H1 (cell line): ENCODE results near the gene DLEC1. TPM values are rescaled to one million over a fixed set of nuclear protein-coding genes. Genes with fewer than 3 reads are reported as not detected.

ENCODE experiments used
- CTCF ChIA-PET: fragments of 300-600 bp; sonication (Branson Sonifier 250); formaldehyde crosslinking; loops from one replicate; lab custom pipeline; 2021; ENCODE audit not compliant: partially characterized antibody; lab: Charles Lee
- POLR2A ChIA-PET: fragments of 300-600 bp; sonication (Branson Sonifier 250); formaldehyde crosslinking; loops from one replicate; lab custom pipeline; 2021; ENCODE audit warnings: inconsistent platforms; ENCODE audit not compliant: partially characterized antibody; lab: Charles Lee
- DNase-seq, 2 experiments: peaks; one replicate each; pipeline versions ENCODE4 v3.0.0 to v3.0.0-alpha.2; 2010 to 2022; ENCODE audit warnings: low spot score in 2 of 2, low read depth in 1 of 2, mixed read lengths in 1 of 2
- FAIRE-seq: peaks from 2 replicates; lab custom pipeline; 2011; peaks lifted over from hg19 to GRCh38; lab: Jason Lieb, UNC
- H2AFZ ChIP-seq: 2 replicates; pipeline ENCODE4 v1.8.1; 2012; ENCODE audit warnings: low read length, inconsistent platforms
- H2AK5ac ChIP-seq: 2 replicates; pipeline ENCODE4 v1.6.1; 2013; ENCODE audit warnings: low read depth, low read length
- H2BK120ac ChIP-seq: replicated peaks from 2 replicates; pipeline ENCODE3; 2013; ENCODE audit warnings: low read depth, low read length, inconsistent platforms
- H2BK12ac ChIP-seq: 2 replicates; pipeline ENCODE4 v1.6.1; 2013; ENCODE audit warnings: low read depth, low read length
- H2BK15ac ChIP-seq: 2 replicates; pipeline ENCODE4 v1.6.1; 2013; ENCODE audit warnings: low read length
- H2BK20ac ChIP-seq: 2 replicates; pipeline ENCODE4 v1.6.1; 2013; ENCODE audit warnings: low read length
- H2BK5ac ChIP-seq: 2 replicates; pipeline ENCODE4 v1.6.1; 2013; ENCODE audit warnings: low read depth, low read length
- H3K14ac ChIP-seq: 2 replicates; pipeline ENCODE4 v1.6.1; 2013; ENCODE audit warnings: inconsistent platforms; ENCODE audit not compliant: insufficient read length
- H3K18ac ChIP-seq: 2 replicates; pipeline ENCODE4 v1.6.1; 2013; ENCODE audit warnings: low read length; ENCODE audit errors: extremely low read depth
- H3K23ac ChIP-seq: 2 replicates; pipeline ENCODE4 v1.6.1; 2013; ENCODE audit warnings: inconsistent platforms; ENCODE audit not compliant: insufficient read length
- H3K23me2 ChIP-seq: 2 replicates; pipeline ENCODE4 v1.6.1; 2013; ENCODE audit warnings: low read depth, low read length
- H3K27ac ChIP-seq: 2 replicates; pipeline ENCODE4 v1.6.1; 2011; ENCODE audit warnings: low read depth, low read length, inconsistent platforms
- H3K27me3 ChIP-seq, 4 experiments: replicated peaks in 1 of 4; 1 replicate in 1 of 4; 2 replicates in 3 of 4; pipeline versions ENCODE4 v1.6.1 to v1.8.1; 2011 to 2013; ENCODE audit warnings: low read length in 3 of 4, mild to moderate bottlenecking in 3 of 4, inconsistent platforms in 2 of 4, mixed read lengths in 2 of 4, moderate library complexity in 1 of 4; ENCODE audit not compliant: control insufficient read depth in 3 of 4, insufficient read depth in 3 of 4; ENCODE audit errors: extremely low read depth in 1 of 4
- H3K36me3 ChIP-seq, 4 experiments: 2 replicates each; pipeline versions ENCODE4 v1.6.1 to v1.8.1; 2011 to 2013; ENCODE audit warnings: mild to moderate bottlenecking in 4 of 4, low read length in 3 of 4, moderate library complexity in 2 of 4, control low read depth in 1 of 4, inconsistent platforms in 1 of 4; ENCODE audit not compliant: insufficient read depth in 4 of 4, control insufficient read depth in 2 of 4
- H3K4ac ChIP-seq: replicated peaks from 2 replicates; pipeline ENCODE3; 2013; ENCODE audit warnings: low read length, low read depth, mixed read lengths, inconsistent platforms; ENCODE audit not compliant: insufficient read length
- H3K4me1 ChIP-seq, 4 experiments: replicated peaks in 1 of 4; 1 replicate in 1 of 4; 2 replicates in 3 of 4; pipeline versions ENCODE4 v1.6.1 to v1.8.1; 2011 to 2013; ENCODE audit warnings: low read length in 3 of 4, inconsistent platforms in 2 of 4, mixed read lengths in 1 of 4; ENCODE audit not compliant: insufficient read depth in 4 of 4, control insufficient read depth in 3 of 4
- H3K4me2 ChIP-seq, 2 experiments: 2 replicates each; pipeline versions ENCODE4 v1.6.1 to v1.8.1; 2011 to 2013; ENCODE audit warnings: low read depth in 2 of 2, low read length in 2 of 2, control low read depth in 1 of 2, inconsistent platforms in 1 of 2, mild to moderate bottlenecking in 1 of 2; ENCODE audit not compliant: insufficient read depth in 1 of 2
- H3K4me3 ChIP-seq, 4 experiments: fragments of 200-600, 300-600 bp in 1 of 4; sonication (generic), shearing (Covaris generic), sonication (Bioruptor Twin) in 1 of 4; 2 replicates each; pipeline versions ENCODE4 v1.5.1 to v1.8.1; 2011 to 2016; ENCODE audit warnings: low read length in 4 of 4, low read depth in 3 of 4, control low read depth in 2 of 4, inconsistent platforms in 2 of 4, mild to moderate bottlenecking in 2 of 4, mixed read lengths in 1 of 4, moderate library complexity in 1 of 4; ENCODE audit not compliant: insufficient read depth in 2 of 4; ENCODE audit errors: extremely low read depth in 1 of 4
- H3K56ac ChIP-seq: replicated peaks from 2 replicates; pipeline ENCODE3; 2013; ENCODE audit warnings: low read depth, mild to moderate bottlenecking, mixed read lengths, low read length, inconsistent platforms; ENCODE audit not compliant: insufficient read length
- H3K79me1 ChIP-seq: 2 replicates; pipeline ENCODE4 v1.6.1; 2013; ENCODE audit warnings: low read depth, low read length, control low read depth
- H3K79me2 ChIP-seq, 2 experiments: 2 replicates each; pipeline versions ENCODE4 v1.6.1 to v1.8.1; 2012 to 2013; ENCODE audit warnings: low read length in 2 of 2, mild to moderate bottlenecking in 2 of 2, inconsistent platforms in 1 of 2; ENCODE audit not compliant: insufficient read depth in 2 of 2, control insufficient read depth in 1 of 2
- H3K9ac ChIP-seq, 4 experiments: replicated peaks in 1 of 4; 1 replicate in 1 of 4; 2 replicates in 3 of 4; pipeline versions ENCODE4 v1.6.1 to v1.8.1; 2011 to 2013; ENCODE audit warnings: low read depth in 3 of 4, low read length in 3 of 4, control low read depth in 2 of 4, mild to moderate bottlenecking in 2 of 4, moderate library complexity in 2 of 4, inconsistent platforms in 1 of 4; ENCODE audit errors: extremely low read depth in 1 of 4
- H3K9me3 ChIP-seq, 2 experiments: 2 replicates each; pipeline versions ENCODE4 v1.6.1 to v1.8.1; 2012 to 2013; ENCODE audit warnings: mild to moderate bottlenecking in 2 of 2, moderate library complexity in 2 of 2, control low read depth in 1 of 2, inconsistent platforms in 1 of 2, low read depth in 1 of 2, low read length in 1 of 2, mixed read lengths in 1 of 2; ENCODE audit not compliant: insufficient read depth in 2 of 2
- H4K20me1 ChIP-seq, 2 experiments: replicated peaks in 1 of 2; 2 replicates each; pipeline versions ENCODE3 to v1.8.1; 2011 to 2013; ENCODE audit warnings: inconsistent platforms in 2 of 2, low read length in 2 of 2, mild to moderate bottlenecking in 1 of 2; ENCODE audit not compliant: insufficient read depth in 2 of 2, control insufficient read depth in 1 of 2
- H4K5ac ChIP-seq: 2 replicates; pipeline ENCODE4 v1.6.1; 2013; ENCODE audit warnings: low read length, low read depth, mixed read lengths, inconsistent platforms; ENCODE audit not compliant: insufficient read length
- H4K8ac ChIP-seq: 2 replicates; pipeline ENCODE4 v1.8.0; 2013; ENCODE audit warnings: mild to moderate bottlenecking, moderate library complexity, low read length, inconsistent platforms; ENCODE audit not compliant: insufficient read depth; ENCODE audit errors: extremely low read depth
- H4K91ac ChIP-seq: replicated peaks from 2 replicates; pipeline ENCODE3; 2013; ENCODE audit warnings: low read length, mixed read lengths, inconsistent platforms; ENCODE audit not compliant: insufficient read length
- ASH2L ChIP-seq: fragments of 200-600, 300-600 bp; sonication (generic); IDR thresholded peaks from one replicate; pipeline ENCODE4 v1.7.1; 2017; ENCODE audit warnings: low read length
- BRCA1 ChIP-seq: IDR thresholded peaks from 2 replicates; pipeline ENCODE4 v1.6.1; 2012; ENCODE audit warnings: low read depth, low read length, improper control_type of control experiment
- CBX5 ChIP-seq: fragments of 300-800, 300-1000 bp; sonication (generic); IDR thresholded peaks from 2 replicates; pipeline ENCODE4 v1.7.1; 2016; ENCODE audit warnings: antibody characterized with exemption, low read length, low read depth
- EGR1 ChIP-seq: IDR thresholded peaks from 2 replicates; pipeline ENCODE4 v1.6.1; 2011; ENCODE audit warnings: low read depth, low read length, borderline replicate concordance
- SIRT6 ChIP-seq: IDR thresholded peaks from one replicate; pipeline ENCODE4 v1.7.1; 2012; ENCODE audit warnings: low read length, inconsistent platforms
- SP2 ChIP-seq: IDR thresholded peaks from 2 replicates; pipeline ENCODE4 v1.6.1; 2012; ENCODE audit warnings: mild to moderate bottlenecking, low read length, inconsistent platforms
- TAF1 ChIP-seq: IDR thresholded peaks from 2 replicates; pipeline ENCODE4 v1.6.1; 2011; ENCODE audit warnings: mild to moderate bottlenecking, low read depth, low read length
- TEAD4 ChIP-seq: IDR thresholded peaks from 2 replicates; pipeline ENCODE4 v1.6.1; 2012; ENCODE audit warnings: low read depth, low read length, inconsistent platforms, mixed read lengths
- WGBS, 2 experiments: shearing (Covaris generic) in 1 of 2; methylation state at CpG; one replicate each; pipeline versions ENCODE4 v1.1.6 to v1.1.7; 2013 to 2015; ENCODE audit warnings: low lambda C conversion rate in 2 of 2, mixed read lengths in 2 of 2, inconsistent platforms in 1 of 2, low coverage in 1 of 2, missing lambda C conversion rate in 1 of 2; ENCODE audit not compliant: insufficient replicate concordance in 2 of 2, insufficient coverage in 1 of 2, insufficient read length in 1 of 2; ENCODE audit errors: extremely low coverage in 1 of 2, missing lambda C conversion rate in 1 of 2; 5-methylcytosine and 5-hydroxymethylcytosine counted together
- polyA plus RNA-seq, 7 experiments: library from polyadenylated mRNA; depleted of rRNA in 3 of 7; stranded (reverse) in 5 of 7; unstranded in 2 of 7; fragments of >200 nt in 5 of 7; fragments of 200-250 nt in 2 of 7; gene quantifications; 1 replicate in 5 of 7; 2 replicates in 1 of 7; 4 replicates in 1 of 7; pipeline versions ENCODE4 v1.2.1 to v1.2.3, GENCODE V29; 2011 to 2013; ENCODE audit warnings: missing spikeins in 2 of 7, mixed read lengths in 2 of 7
- total RNA-seq: library from RNA; stranded (reverse); fragmentation: NEBNext Ultra II Directional; extraction: Animal tissue kit (Norgen Biotek cat#: 25700); gene quantifications from 2 replicates; pipeline ENCODE4 v1.2.1, GENCODE V29; 2021
- TF ChIP-seq, protein P1 (sequence below), 3 experiments: IDR thresholded peaks; 1 replicate in 2 of 3; 2 replicates in 1 of 3; pipeline versions ENCODE4 v1.5.1 to v1.6.1; 2011; ENCODE audit warnings: low read length in 3 of 3, mild to moderate bottlenecking in 3 of 3, inconsistent platforms in 2 of 3, low read depth in 1 of 3, moderate library complexity in 1 of 3; ENCODE audit not compliant: insufficient read depth in 1 of 3; ENCODE audit errors: control extremely low read depth in 1 of 3

DLEC1 gene
- total and polyA plus RNA-seq, 2 of the 8 experiments (the other 6 are each of a cell fraction or from before 2014, with no cell fraction given), result 0.26 to 0.76 TPM

DNA sequence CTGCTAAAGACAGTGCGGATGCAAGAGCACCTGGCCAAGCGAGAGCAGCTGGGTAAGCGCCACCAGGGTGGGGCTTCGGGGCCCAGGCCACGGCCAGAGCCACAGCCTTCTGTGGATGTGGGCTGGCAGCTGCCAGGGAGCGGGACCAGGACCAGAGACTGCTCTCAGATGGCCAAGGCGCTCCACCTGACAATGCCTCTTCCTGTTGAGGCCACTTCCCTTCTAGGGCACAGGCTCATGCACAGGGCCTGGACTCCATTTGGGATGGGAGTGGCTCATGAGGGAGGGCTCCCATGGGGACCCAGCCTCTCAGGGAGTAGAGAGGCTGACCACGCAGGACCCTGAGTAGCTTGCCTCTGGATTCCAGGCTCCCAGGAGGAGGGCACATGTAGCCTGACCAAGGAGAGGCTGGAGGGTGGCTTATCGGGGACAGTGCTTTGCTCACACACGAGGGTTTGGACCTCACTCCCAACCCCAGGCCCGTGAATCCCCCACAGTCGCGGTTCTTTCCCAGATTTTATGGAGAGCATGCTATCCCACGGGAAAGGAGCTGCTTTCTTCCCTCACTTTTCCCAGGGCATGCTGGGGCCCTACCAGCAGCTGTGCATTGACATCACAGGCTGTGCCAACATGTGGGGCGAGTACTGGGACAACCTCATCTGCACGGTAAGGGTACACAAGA is 72.8 kb downstream of the DLEC1 start:
- no peak overlapping the region for H3K56ac ChIP-seq
- H3K9me3 ChIP-seq, result no peaks in the 10 kb centered on the region; a peak in 1 of 4 replicates
- H4K20me1 ChIP-seq, result peaks cover 0 to 2% of the 10 kb centered on the region in 2 experiments
- ChIA-PET CTCF (interaction anchor here (1.0 to 1.7 kb wide), 2 partner anchors 8 kb away, joined by 3 to 5 read pairs; no protein-coding TSS in a partner anchor), POLR2A (interaction anchor here (1.4 kb wide), 2 partner anchors 9 to 13 kb away, joined by 3 to 4 read pairs; no protein-coding TSS in a partner anchor)
- no peak overlapping the region for H2AFZ ChIP-seq
- no peaks in the 10 kb centered on the region for H3K27me3 ChIP-seq
- no peaks in the 10 kb centered on the region for H3K79me2 ChIP-seq
- H3K4ac ChIP-seq, result no peak overlapping the region
- H3K4me2 ChIP-seq, result no peak overlapping the region
- H3K27ac ChIP-seq, result no peak overlapping the region
- FAIRE-seq (no peak), DNase-seq (no peak)
- no peak overlapping the region for H2BK5ac ChIP-seq
- no peak overlapping the region for H4K91ac ChIP-seq
- no peak overlapping the region for H2AK5ac ChIP-seq
- H3K4me1 ChIP-seq, result no peaks in the 10 kb centered on the region
- H3K18ac ChIP-seq, result no peak overlapping the region
- H4K8ac ChIP-seq, result no peak overlapping the region
- no peak overlapping the region for H4K5ac ChIP-seq
- no peak overlapping the region for H2BK15ac ChIP-seq
- H3K14ac ChIP-seq, result no peak overlapping the region
- 94% methylated on average over 16 of the region's 16 CpGs; no CpG with 5 or more reads in 1 of the 2 experiments for WGBS, 2 experiments
- no peak overlapping the region for H3K9ac ChIP-seq
- H2BK20ac ChIP-seq, result no peak overlapping the region
- H3K23ac ChIP-seq, result no peak overlapping the region
- H2BK12ac ChIP-seq, result no peak overlapping the region
- H2BK120ac ChIP-seq, result no peak overlapping the region
- H3K79me1 ChIP-seq, result no peaks in the 10 kb centered on the region
- no peaks in the 10 kb centered on the region for H3K36me3 ChIP-seq
- H3K23me2 ChIP-seq, result no peaks in the 10 kb centered on the region
- H3K4me3 ChIP-seq, result no peak overlapping the region
- no peak for TF ChIP-seq BRCA1
- TF ChIP-seq, protein P1, sequence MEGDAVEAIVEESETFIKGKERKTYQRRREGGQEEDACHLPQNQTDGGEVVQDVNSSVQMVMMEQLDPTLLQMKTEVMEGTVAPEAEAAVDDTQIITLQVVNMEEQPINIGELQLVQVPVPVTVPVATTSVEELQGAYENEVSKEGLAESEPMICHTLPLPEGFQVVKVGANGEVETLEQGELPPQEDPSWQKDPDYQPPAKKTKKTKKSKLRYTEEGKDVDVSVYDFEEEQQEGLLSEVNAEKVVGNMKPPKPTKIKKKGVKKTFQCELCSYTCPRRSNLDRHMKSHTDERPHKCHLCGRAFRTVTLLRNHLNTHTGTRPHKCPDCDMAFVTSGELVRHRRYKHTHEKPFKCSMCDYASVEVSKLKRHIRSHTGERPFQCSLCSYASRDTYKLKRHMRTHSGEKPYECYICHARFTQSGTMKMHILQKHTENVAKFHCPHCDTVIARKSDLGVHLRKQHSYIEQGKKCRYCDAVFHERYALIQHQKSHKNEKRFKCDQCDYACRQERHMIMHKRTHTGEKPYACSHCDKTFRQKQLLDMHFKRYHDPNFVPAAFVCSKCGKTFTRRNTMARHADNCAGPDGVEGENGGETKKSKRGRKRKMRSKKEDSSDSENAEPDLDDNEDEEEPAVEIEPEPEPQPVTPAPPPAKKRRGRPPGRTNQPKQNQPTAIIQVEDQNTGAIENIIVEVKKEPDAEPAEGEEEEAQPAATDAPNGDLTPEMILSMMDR (IDR thresholded peaks at IDR 0.05; ENCODE audit: control extremely low read depth in 1 of 3, insufficient read depth in 1 of 3, low read depth in 1 of 3, low read length in 3 of 3), result no peak
- no peak for TF ChIP-seq CBX5
- no peak for TF ChIP-seq TEAD4
- no peak for TF ChIP-seq EGR1
- TF ChIP-seq ASH2L, result no peak
- TF ChIP-seq TAF1, result no peak
- TF ChIP-seq SIRT6, result no peak
- no peak for TF ChIP-seq SP2
